GM18499 (cell line): Measurements from ENCODE around the gene ISLR.

Experiments
- ATAC-seq: cut with Tn5 transposase; IDR thresholded peaks from one replicate; pipeline ENCODE4 v1.9.1; 2021; ENCODE audit warnings: moderate number of reproducible peaks; ENCODE audit not compliant: insufficient read depth, unreplicated experiment

Gene ISLR

DNA sequence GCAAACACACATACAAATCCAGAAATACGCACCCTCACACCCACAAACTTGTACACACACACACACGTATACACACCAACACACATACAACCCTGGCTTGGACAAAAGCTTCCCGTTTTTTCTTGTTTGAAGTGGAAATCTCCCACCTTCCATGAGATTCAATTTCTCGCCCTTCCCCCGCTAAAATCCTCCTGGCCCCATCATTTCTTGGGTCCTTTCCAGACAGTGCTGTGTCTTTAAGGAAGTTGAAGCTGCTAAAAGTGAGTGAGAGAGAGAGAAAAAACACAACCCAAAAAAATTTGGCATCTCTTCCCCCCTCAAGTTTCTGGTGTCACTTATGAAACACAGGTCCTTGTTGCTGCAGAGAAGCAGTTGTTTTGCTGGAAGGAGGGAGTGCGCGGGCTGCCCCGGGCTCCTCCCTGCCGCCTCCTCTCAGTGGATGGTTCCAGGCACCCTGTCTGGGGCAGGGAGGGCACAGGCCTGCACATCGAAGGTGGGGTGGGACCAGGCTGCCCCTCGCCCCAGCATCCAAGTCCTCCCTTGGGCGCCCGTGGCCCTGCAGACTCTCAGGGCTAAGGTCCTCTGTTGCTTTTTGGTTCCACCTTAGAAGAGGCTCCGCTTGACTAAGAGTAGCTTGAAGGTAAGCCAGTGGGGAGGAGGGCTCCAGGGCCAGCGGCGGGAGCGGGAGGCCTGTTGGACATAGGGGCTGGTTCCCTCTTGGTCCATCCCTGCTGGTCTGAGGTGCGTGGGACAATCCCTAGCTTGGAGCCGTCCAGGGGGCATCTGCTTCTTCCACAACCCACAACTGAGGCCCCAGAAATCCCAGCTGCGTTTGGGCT lies at the start of gene ISLR:
TSS of gene ISLR (plus strand) at position 331 of the 839 bp plus-strand sequence. CDS start 1,149 bp downstream, outside the sequence.
- ATAC-seq: no peak

GRCh38 chr15:74124196-74124595 lies 49.3 kb upstream of the ISLR start:
- no peak for ATAC-seq

DNA sequence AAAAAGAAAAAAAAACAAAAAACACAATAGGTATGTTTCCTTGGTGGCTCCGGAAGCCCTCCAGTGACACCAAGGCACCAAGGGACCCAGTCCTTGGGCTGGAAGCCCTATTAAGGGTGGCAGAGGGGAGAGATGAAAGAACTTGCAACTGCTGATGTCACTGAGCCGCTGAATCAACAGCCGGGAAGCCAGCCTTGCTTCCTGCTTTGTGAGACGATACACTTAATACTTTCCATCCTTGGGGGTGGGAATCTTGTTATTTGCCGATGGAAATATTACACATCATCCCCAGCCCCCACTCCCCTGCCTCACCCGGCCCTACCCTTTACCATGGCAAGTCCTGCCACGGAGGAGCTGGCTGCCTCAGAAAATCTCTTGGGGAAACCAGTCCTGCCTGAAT lies 48.8 kb upstream of the ISLR start:
- ATAC-seq: no peak

DNA sequence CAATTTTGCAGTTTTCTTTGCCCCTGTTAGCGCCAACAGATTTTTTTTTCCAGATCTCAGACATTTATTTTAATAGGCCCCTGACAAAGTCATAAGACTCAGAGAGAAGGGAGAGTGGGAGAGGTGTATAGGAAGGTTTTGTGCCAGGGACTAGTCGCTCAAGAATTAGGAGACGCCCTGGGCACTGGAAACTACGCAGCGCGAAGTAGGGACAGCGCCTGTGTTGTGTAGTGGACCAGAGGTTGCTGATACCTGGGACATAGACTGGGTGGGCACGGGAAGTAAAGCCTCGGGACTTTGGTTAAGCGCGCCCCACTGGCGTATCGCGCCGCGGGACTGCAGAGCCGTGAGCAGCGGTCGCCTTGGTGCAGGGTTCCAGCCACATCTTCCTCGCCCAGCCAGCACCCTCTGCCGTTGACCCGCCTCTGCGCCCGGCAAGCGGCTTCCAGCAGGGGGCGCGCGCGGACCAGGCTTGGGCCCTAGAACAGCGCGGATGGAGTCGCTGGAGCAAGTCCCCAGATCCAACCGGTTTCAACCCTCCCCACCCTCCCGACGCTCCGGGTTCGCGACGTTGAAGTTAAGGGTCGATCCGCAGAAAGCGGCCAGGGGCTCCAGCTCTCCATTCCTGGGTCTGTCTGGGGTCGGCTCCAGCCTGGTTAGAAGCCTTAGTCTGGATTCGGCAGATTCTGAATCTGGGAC lies 46.1 kb upstream of the ISLR start:
- ATAC-seq: no peak

- no peak for ATAC-seq
Observed at GRCh38 chr15:74127954-74128784, 45.3 kb upstream of the ISLR start.

DNA sequence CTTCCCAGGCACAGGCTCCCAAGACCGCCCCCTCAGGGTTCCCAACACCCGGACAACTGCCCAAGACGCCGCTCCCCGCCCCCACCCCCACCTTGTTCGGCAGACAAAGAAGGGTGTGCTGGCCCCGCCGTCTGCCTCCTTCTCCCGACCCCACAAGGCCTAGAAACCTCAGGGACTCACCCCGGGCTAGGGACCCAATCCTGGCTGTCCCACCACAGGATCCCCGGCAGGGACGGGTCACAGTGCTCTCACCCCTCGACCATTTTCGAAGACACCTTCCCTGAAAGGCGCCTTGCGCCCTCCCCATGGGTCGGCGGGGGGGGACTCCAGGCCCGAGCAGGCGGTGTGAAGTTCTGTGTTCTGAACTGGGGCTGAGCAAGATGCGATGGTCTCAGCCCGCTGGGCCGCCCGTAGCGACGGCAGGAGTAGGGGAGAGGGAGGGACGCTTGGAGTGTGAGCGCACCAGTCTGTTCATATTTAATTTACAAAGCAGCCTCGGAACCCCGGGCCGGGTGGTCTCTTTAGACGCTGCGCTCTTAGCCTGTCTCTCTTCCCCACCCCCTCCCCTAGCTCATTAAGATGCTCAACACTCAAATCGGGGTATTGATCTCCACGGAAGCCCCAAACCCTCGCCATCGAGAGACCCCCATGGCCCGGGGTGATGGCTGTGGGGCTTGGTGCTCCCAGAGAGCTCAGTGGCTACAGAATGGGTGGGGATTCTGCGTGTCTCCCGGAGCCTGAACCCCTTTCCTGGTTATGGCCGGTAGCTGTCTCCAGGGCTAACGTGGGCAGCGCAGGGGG lies 44.5 kb upstream of the ISLR start:
- ATAC-seq: no peak

- ATAC-seq: no peak
Observed at GRCh38 chr15:74129586-74130154, 43.8 kb upstream of the ISLR start.

GRCh38 chr15:74130155-74130848 lies 43.2 kb upstream of the ISLR start, which contains the start of gene ISLR2:
Gene ISLR2 (plus strand): TSS chr15:74130586. CDS start chr15:74132755, 2,169 bp downstream.
- ATAC-seq: no peak

DNA sequence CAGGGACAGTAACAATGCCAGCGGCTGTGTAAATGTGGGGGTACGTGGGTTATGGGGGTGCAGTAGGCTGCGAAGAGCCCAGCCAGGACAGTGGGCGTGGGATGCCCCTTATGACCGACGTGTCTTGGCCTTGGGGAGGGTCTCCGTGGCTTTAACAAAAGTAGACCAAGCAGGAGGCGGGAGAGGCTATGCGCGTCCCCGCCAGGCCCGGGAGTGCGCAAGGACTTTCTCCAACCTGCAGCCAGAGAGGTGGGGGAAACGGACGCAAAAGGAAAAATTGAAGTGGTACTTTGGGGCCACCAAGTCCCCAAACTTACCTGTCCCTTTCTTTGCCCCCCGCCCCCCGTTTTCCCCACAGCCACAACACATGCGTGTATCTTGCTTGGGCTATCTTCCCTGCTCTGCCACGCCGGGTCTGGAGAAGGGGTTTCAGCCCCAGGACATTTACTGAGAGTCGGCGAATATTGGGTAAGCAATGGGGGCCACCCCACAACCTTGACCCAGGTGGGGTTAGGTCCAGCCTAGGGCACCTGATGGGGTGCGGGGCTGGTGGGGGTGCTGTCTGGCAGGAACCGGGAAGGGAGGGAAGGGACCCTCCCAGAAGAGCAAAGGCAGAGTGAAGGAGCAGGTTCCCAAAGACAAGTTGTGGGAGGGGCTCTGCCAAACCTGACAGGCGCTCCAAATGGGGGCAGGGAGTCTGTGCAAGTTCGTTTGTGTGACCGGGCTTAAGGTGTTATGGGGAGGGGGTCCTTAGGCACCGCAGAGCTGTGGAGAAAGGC lies 42.5 kb upstream of the ISLR start:
- ATAC-seq: no peak

GRCh38 chr15:74131628-74132413 lies 41.7 kb upstream of the ISLR start:
- no peak for ATAC-seq

GRCh38 chr15:74132681-74133651 lies 40.5 kb upstream of the ISLR start:
- no peak for ATAC-seq

DNA sequence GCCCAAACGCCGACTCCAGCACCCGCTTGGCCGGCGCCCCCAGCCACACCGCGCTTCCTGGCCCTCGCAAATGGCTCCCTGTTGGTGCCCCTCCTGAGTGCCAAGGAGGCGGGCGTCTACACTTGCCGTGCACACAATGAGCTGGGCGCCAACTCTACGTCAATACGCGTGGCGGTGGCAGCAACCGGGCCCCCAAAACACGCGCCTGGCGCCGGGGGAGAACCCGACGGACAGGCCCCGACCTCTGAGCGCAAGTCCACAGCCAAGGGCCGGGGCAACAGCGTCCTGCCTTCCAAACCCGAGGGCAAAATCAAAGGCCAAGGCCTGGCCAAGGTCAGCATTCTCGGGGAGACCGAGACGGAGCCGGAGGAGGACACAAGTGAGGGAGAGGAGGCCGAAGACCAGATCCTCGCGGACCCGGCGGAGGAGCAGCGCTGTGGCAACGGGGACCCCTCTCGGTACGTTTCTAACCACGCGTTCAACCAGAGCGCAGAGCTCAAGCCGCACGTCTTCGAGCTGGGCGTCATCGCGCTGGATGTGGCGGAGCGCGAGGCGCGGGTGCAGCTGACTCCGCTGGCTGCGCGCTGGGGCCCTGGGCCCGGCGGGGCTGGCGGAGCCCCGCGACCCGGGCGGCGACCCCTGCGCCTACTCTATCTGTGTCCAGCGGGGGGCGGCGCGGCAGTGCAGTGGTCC lies 39.7 kb upstream of the ISLR start:
- no peak for ATAC-seq

GRCh38 chr15:74134387-74135027 lies 39.0 kb upstream of the ISLR start:
- ATAC-seq: no peak

- ATAC-seq: no peak
Observed at GRCh38 chr15:74135041-74135565, 38.4 kb upstream of the ISLR start.

GRCh38 chr15:74136540-74136813 lies 37.0 kb upstream of the ISLR start:
- ATAC-seq: no peak
